Endothelial cell of umbilical vein (primary cell): ENCODE results near the gene RASGRP4. TPM values are rescaled to one million over a fixed set of nuclear protein-coding genes. Genes with fewer than 3 reads are reported as not detected.

Source experiments
- BruUV-seq: library from RNA; stranded (reverse); fragments of 400-500 nt; replicated peaks from 2 replicates; lab custom pipeline; 2021; lab: Mats Ljungman, UMichigan
- CTCF ChIA-PET: fragments of 300-600, 350-600 bp; sonication (Branson Sonifier 250); formaldehyde crosslinking; loops from one replicate; lab custom pipeline; 2021; ENCODE audit warnings: antibody characterized with exemption, inconsistent platforms; lab: Charles Lee
- POLR2A ChIA-PET: fragments of 300-600, 350-600 bp; sonication (Branson Sonifier 250); formaldehyde crosslinking; loops from one replicate; lab custom pipeline; 2021; ENCODE audit warnings: antibody characterized with exemption, inconsistent platforms; lab: Charles Lee
- DNase-seq: peaks from one replicate; pipeline ENCODE4 v3.0.0-alpha.2; 2011; ENCODE audit warnings: low read depth, low spot score
- FAIRE-seq: peaks from 2 replicates; lab custom pipeline; 2011; peaks lifted over from hg19 to GRCh38; lab: Jason Lieb, UNC
- H2AFZ ChIP-seq: 2 replicates; pipeline ENCODE4 v1.6.0; 2012; ENCODE audit warnings: low read depth, low read length, control low read depth, inconsistent platforms
- H3K27ac ChIP-seq: 2 replicates; pipeline ENCODE4 v1.5.1; 2011; ENCODE audit warnings: low read depth, mild to moderate bottlenecking, control low read depth, low read length, moderate library complexity; ENCODE audit not compliant: insufficient read depth
- H3K27me3 ChIP-seq, 2 experiments: 2 replicates each; pipeline versions ENCODE4 v1.6.0 to v1.6.1; 2011; ENCODE audit warnings: low read length in 2 of 2, mixed read lengths in 1 of 2; ENCODE audit not compliant: control insufficient read depth in 2 of 2, insufficient read depth in 2 of 2
- H3K36me3 ChIP-seq, 2 experiments: 2 replicates in 1 of 2; 3 replicates in 1 of 2; pipeline ENCODE4 v1.5.1; 2011; ENCODE audit warnings: low read length in 2 of 2, mild to moderate bottlenecking in 1 of 2, moderate library complexity in 1 of 2; ENCODE audit not compliant: control insufficient read depth in 2 of 2, insufficient read depth in 2 of 2; ENCODE audit errors: extremely low read depth in 1 of 2
- H3K4me1 ChIP-seq: 3 replicates; pipeline ENCODE4 v1.5.1; 2011; ENCODE audit warnings: mild to moderate bottlenecking, low read length; ENCODE audit not compliant: control insufficient read depth, insufficient read depth; ENCODE audit errors: extremely low read depth
- H3K4me2 ChIP-seq: 2 replicates; pipeline ENCODE4 v1.6.1; 2011; ENCODE audit warnings: low read length, control low read depth, mixed read lengths; ENCODE audit not compliant: insufficient read depth
- H3K4me3 ChIP-seq, 3 experiments: fragments of 200-600 bp in 1 of 3; sonication (generic), shearing (Covaris generic) in 1 of 3; replicated peaks in 1 of 3; 2 replicates each; pipeline ENCODE4 v1.5.1; 2011 to 2016; ENCODE audit warnings: control low read depth in 3 of 3, low read length in 3 of 3, mild to moderate bottlenecking in 2 of 3, inconsistent platforms in 1 of 3, low read depth in 1 of 3, moderate library complexity in 1 of 3; ENCODE audit not compliant: insufficient read depth in 1 of 3
- H3K79me2 ChIP-seq: 2 replicates; pipeline ENCODE4 v1.6.0; 2012; ENCODE audit warnings: low read length, inconsistent platforms; ENCODE audit not compliant: control insufficient read depth, insufficient read depth
- H3K9ac ChIP-seq: replicated peaks from 2 replicates; pipeline ENCODE3; 2011; ENCODE audit warnings: low read length, control low read depth; ENCODE audit not compliant: insufficient read depth; ENCODE audit errors: extremely low read depth
- H3K9me1 ChIP-seq: replicated peaks from 3 replicates; pipeline ENCODE4 v1.6.0; 2011; ENCODE audit warnings: mild to moderate bottlenecking, low read length; ENCODE audit not compliant: control insufficient read depth, insufficient read depth; ENCODE audit errors: extremely low read depth
- H3K9me3 ChIP-seq: replicated peaks from 2 replicates; pipeline ENCODE4 v1.5.1; 2012; ENCODE audit warnings: low read length, inconsistent platforms; ENCODE audit not compliant: control insufficient read depth, insufficient read depth
- H4K20me1 ChIP-seq: replicated peaks from 2 replicates; pipeline ENCODE3; 2011; ENCODE audit warnings: mild to moderate bottlenecking, low read length; ENCODE audit not compliant: control insufficient read depth, insufficient read depth; ENCODE audit errors: extremely low read depth
- CTCF ChIP-seq, 2 donors: IDR thresholded peaks; 1 replicate in 1 of 2; 2 replicates in 1 of 2; pipeline ENCODE4 v1.5.1; 2011; ENCODE audit warnings: low read length in 2 of 2, mild to moderate bottlenecking in 2 of 2, moderate library complexity in 2 of 2, control low read depth in 1 of 2, inconsistent platforms in 1 of 2, low read depth in 1 of 2; ENCODE audit not compliant: insufficient read depth in 1 of 2; ENCODE audit errors: extremely low read depth in 1 of 2
- EZH2 ChIP-seq: IDR thresholded peaks from 2 replicates; pipeline ENCODE4 v1.6.1; 2012; ENCODE audit warnings: borderline replicate concordance, low read depth, mild to moderate bottlenecking, moderate library complexity, low read length, inconsistent platforms; ENCODE audit not compliant: severe bottlenecking
- MYC ChIP-seq: IDR thresholded peaks from one replicate; pipeline ENCODE4 v1.6.1; 2011; ENCODE audit warnings: mild to moderate bottlenecking, low read depth, low read length
- dilution Hi-C: fragments of 300-500 bp; cut with MboI; formaldehyde crosslinking; loops from one replicate; pipeline ENCODE4 v1.15.0; 2019; ENCODE audit warnings: low sequenced_read_pairs; ENCODE audit not compliant: extremely low pct_ligation_motif_present
- intact Hi-C: fragments of 100-400 bp; cut with micrococcal nuclease; formaldehyde crosslinking; loops from one replicate; pipeline ENCODE4 v1.10.0; 2022
- polyA plus RNA-seq, 4 experiments: library from polyadenylated mRNA; depleted of rRNA in 3 of 4; stranded (reverse) in 3 of 4; unstranded in 1 of 4; fragments of >200 nt; gene quantifications; 2 replicates each; pipeline versions ENCODE4 v1.2.1 to v1.2.3, GENCODE V29; 2011 to 2012; ENCODE audit warnings: missing spikeins in 1 of 4
- total RNA-seq: library from RNA; stranded (reverse); gene quantifications from 2 replicates; pipeline ENCODE4 v1.2.3, GENCODE V29; 2021

Gene RASGRP4
- total and polyA plus RNA-seq, 2 donors (not counting 3 experiments of a cell fraction or from before 2014, with no cell fraction given) = not detected

- DNase-seq = no peak
- Histone ChIP-seq H3K36me3 (no peaks in the 10 kb centered on the region), H3K27me3 (no peaks in the 10 kb centered on the region), H3K4me1 (no peaks in the 10 kb centered on the region), H3K9me3 (no peaks in the 10 kb centered on the region), H3K79me2 (no peaks in the 10 kb centered on the region), H4K20me1 (no peaks in the 10 kb centered on the region), H3K4me2 (no peak overlapping the region), H3K27ac (no peak overlapping the region), H3K9me1 (no peaks in the 10 kb centered on the region), H2AFZ (no peak overlapping the region), H3K4me3 (no peak overlapping the region), H3K9ac (no peak overlapping the region)
- ChIA-PET POLR2A (no interaction called here), CTCF (no interaction called here)
- intact Hi-C loops (no loop called here), dilution Hi-C loops (no loop called here)
- FAIRE-seq = no peak
- no TSS peak for BruUV-seq
- no peak for TF ChIP-seq MYC
- no peak for TF ChIP-seq EZH2
Measured at GRCh38 chr19:38457690-38458405, 31.8 kb upstream of the RASGRP4 start.

GRCh38 chr19:38457202-38457601, 31.2 kb upstream of the RASGRP4 start:
- dilution Hi-C loops (no loop called here), intact Hi-C loops (no loop called here)
- H3K4me2 ChIP-seq = no peak overlapping the region
- BruUV-seq = no TSS peak
- no peaks in the 10 kb centered on the region for H3K9me1 ChIP-seq
- no peak overlapping the region for H3K9ac ChIP-seq
- no peak overlapping the region for H3K4me3 ChIP-seq
- no peaks in the 10 kb centered on the region for H3K36me3 ChIP-seq
- H2AFZ ChIP-seq = no peak overlapping the region
- no peaks in the 10 kb centered on the region for H3K79me2 ChIP-seq
- no peaks in the 10 kb centered on the region for H3K27me3 ChIP-seq
- H3K4me1 ChIP-seq = no peaks in the 10 kb centered on the region
- no peak overlapping the region for H3K27ac ChIP-seq
- H4K20me1 ChIP-seq = no peaks in the 10 kb centered on the region
- CTCF ChIA-PET = no interaction called here
- POLR2A ChIA-PET = no interaction called here
- no peaks in the 10 kb centered on the region for H3K9me3 ChIP-seq
- DNase-seq = no peak
- no peak for TF ChIP-seq CTCF (IDR thresholded peaks at IDR 0.05; ENCODE audit: extremely low read depth in 1 of 2, insufficient read depth in 1 of 2, low read depth in 1 of 2, low read length in 2 of 2)
- no peak for TF ChIP-seq EZH2
- no peak for FAIRE-seq
